ENCODE results near the gene WDR48. TPM values are rescaled to one million over a fixed set of nuclear protein-coding genes. Genes with fewer than 3 reads are reported as not detected.

The WDR48 gene
- total RNA-seq, 2 experiments from 2014 or later = 81.2 to 88.6 TPM

GRCh38 chr3:39112113-39112512 is 60.3 kb downstream of the WDR48 start:
- intact Hi-C loops (cut with DNase I, micrococcal nuclease) = no loop called here
- Mint-ChIP-seq H3K4me1 (ENCODE audit: low read depth) (peaks cover 16% of the 10 kb centered on the region), H3K27me3 (no peaks in the 10 kb centered on the region), H3K9me3 (no peaks in the 10 kb centered on the region), H3K4me3 (no peak overlapping the region), H3K36me3 (ENCODE audit: low read depth) (peaks cover 10% of the 10 kb centered on the region), H3K27ac (no peak overlapping the region)
- Histone ChIP-seq H3K27ac (ENCODE audit: low read depth in 1 of 2, low read length in 2 of 2) (no peak overlapping the region), H3K27me3 (ENCODE audit: control insufficient read depth in 1 of 2, insufficient read depth in 2 of 2, low read length in 2 of 2) (no peaks in the 10 kb centered on the region), H3K9me3 (ENCODE audit: control insufficient read depth in 1 of 2, insufficient read depth in 1 of 2, low read length in 2 of 2) (no peaks in the 10 kb centered on the region), H3K4me1 (ENCODE audit: insufficient read depth, low read length) (peaks cover 16% of the 10 kb centered on the region), H3K36me3 (ENCODE audit: insufficient read depth, low read length) (no peaks in the 10 kb centered on the region), H3K4me3 (ENCODE audit: low read length) (no peak overlapping the region)
- no peak for DNase-seq
- no peak for ATAC-seq (ENCODE audit: poor library complexity)
- TF ChIP-seq, protein P1, sequence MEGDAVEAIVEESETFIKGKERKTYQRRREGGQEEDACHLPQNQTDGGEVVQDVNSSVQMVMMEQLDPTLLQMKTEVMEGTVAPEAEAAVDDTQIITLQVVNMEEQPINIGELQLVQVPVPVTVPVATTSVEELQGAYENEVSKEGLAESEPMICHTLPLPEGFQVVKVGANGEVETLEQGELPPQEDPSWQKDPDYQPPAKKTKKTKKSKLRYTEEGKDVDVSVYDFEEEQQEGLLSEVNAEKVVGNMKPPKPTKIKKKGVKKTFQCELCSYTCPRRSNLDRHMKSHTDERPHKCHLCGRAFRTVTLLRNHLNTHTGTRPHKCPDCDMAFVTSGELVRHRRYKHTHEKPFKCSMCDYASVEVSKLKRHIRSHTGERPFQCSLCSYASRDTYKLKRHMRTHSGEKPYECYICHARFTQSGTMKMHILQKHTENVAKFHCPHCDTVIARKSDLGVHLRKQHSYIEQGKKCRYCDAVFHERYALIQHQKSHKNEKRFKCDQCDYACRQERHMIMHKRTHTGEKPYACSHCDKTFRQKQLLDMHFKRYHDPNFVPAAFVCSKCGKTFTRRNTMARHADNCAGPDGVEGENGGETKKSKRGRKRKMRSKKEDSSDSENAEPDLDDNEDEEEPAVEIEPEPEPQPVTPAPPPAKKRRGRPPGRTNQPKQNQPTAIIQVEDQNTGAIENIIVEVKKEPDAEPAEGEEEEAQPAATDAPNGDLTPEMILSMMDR (IDR thresholded peaks at IDR 0.05) = no peak
- ChIA-PET CTCF (no interaction called here), POLR2A (no interaction called here)

- ChIA-PET CTCF (no interaction called here), POLR2A (no interaction called here)
- DNase-seq = no peak
- no peak overlapping the region for H3K27ac Mint-ChIP-seq
- Histone ChIP-seq H3K27me3 (ENCODE audit: control insufficient read depth in 1 of 2, insufficient read depth in 2 of 2, low read length in 2 of 2) (no peaks in the 10 kb centered on the region), H3K36me3 (ENCODE audit: insufficient read depth, low read length) (no peaks in the 10 kb centered on the region), H3K4me1 (ENCODE audit: insufficient read depth, low read length) (peaks cover 16% of the 10 kb centered on the region), H3K27ac (ENCODE audit: low read depth in 1 of 2, low read length in 2 of 2) (no peak overlapping the region), H3K4me3 (ENCODE audit: low read length) (no peak overlapping the region), H3K9me3 (ENCODE audit: control insufficient read depth in 1 of 2, insufficient read depth in 1 of 2, low read length in 2 of 2) (no peaks in the 10 kb centered on the region)
- peaks cover 9% of the 10 kb centered on the region for H3K36me3 Mint-ChIP-seq (ENCODE audit: low read depth)
- TF ChIP-seq, protein P1 (IDR thresholded peaks at IDR 0.05) = no peak
- peaks cover 16% of the 10 kb centered on the region for H3K4me1 Mint-ChIP-seq (ENCODE audit: low read depth)
- no peak for ATAC-seq (ENCODE audit: poor library complexity)
- intact Hi-C loops (cut with DNase I, micrococcal nuclease) = no loop called here
- no peak overlapping the region for H3K4me3 Mint-ChIP-seq
- no peaks in the 10 kb centered on the region for H3K9me3 Mint-ChIP-seq
- H3K27me3 Mint-ChIP-seq = no peaks in the 10 kb centered on the region
Observed at GRCh38 chr3:39112535-39112934, 60.7 kb downstream of the WDR48 start.

GRCh38 chr3:39113291-39113690 is 61.5 kb downstream of the WDR48 start:
- peaks cover 9% of the 10 kb centered on the region for H3K4me1 ChIP-seq (ENCODE audit: insufficient read depth, low read length)
- intact Hi-C loops (cut with DNase I, micrococcal nuclease) = no loop called here
- ATAC-seq (ENCODE audit: poor library complexity) (no peak), DNase-seq (no peak)
- CTCF ChIA-PET = no interaction called here
- no peak overlapping the region for H3K4me3 Mint-ChIP-seq
- POLR2A ChIA-PET = no interaction called here
- no peak overlapping the region for H3K27ac Mint-ChIP-seq
- H3K36me3 ChIP-seq (ENCODE audit: insufficient read depth, low read length) = no peaks in the 10 kb centered on the region
- H3K36me3 Mint-ChIP-seq (ENCODE audit: low read depth) = peaks cover 1% of the 10 kb centered on the region
- H3K9me3 Mint-ChIP-seq = no peaks in the 10 kb centered on the region
- no peaks in the 10 kb centered on the region for H3K27me3 Mint-ChIP-seq
- H3K27me3 ChIP-seq (ENCODE audit: control insufficient read depth in 1 of 2, insufficient read depth in 2 of 2, low read length in 2 of 2) = no peaks in the 10 kb centered on the region
- no peak overlapping the region for H3K4me3 ChIP-seq (ENCODE audit: low read length)
- no peaks in the 10 kb centered on the region for H3K9me3 ChIP-seq (ENCODE audit: control insufficient read depth in 1 of 2, insufficient read depth in 1 of 2, low read length in 2 of 2)
- TF ChIP-seq, protein P1 (IDR thresholded peaks at IDR 0.05) = no peak
- H3K4me1 Mint-ChIP-seq (ENCODE audit: low read depth) = peaks cover 8% of the 10 kb centered on the region
- no peak overlapping the region for H3K27ac ChIP-seq (ENCODE audit: low read depth in 1 of 2, low read length in 2 of 2)

Data from CD4-positive, alpha-beta T cell (primary cell).